Muscle of leg (tissue), 11 donors: ENCODE results near the gene DISC1. TPM values are rescaled to one million over a fixed set of nuclear protein-coding genes. Genes with fewer than 3 reads are reported as not detected.

Experiments
- DNase-seq: peaks from one replicate; pipeline ENCODE4 v3.0.0; 2013
- H3K27ac ChIP-seq: one replicate; pipeline ENCODE4 v1.5.1; 2013; ENCODE audit warnings: mild to moderate bottlenecking, low read length, control low read depth
- H3K27me3 ChIP-seq: one replicate; pipeline ENCODE4 v1.6.1; 2013; ENCODE audit warnings: low read length; ENCODE audit not compliant: control insufficient read depth, insufficient read depth
- H3K36me3 ChIP-seq: one replicate; pipeline ENCODE4 v1.6.1; 2013; ENCODE audit warnings: low read length; ENCODE audit not compliant: control insufficient read depth, insufficient read depth
- H3K4me1 ChIP-seq: one replicate; pipeline ENCODE4 v1.6.1; 2013; ENCODE audit warnings: low read length; ENCODE audit not compliant: control insufficient read depth, insufficient read depth
- H3K4me3 ChIP-seq: one replicate; pipeline ENCODE4 v1.5.1; 2013; ENCODE audit warnings: low read length, control low read depth
- H3K9me3 ChIP-seq: replicated peaks from 2 replicates; pipeline ENCODE4 v1.6.1; 2013; ENCODE audit warnings: low read depth, low read length; ENCODE audit not compliant: control insufficient read depth
- WGBS: methylation state at CpG from one replicate; pipeline ENCODE4 v1.1.5; 2013; ENCODE audit warnings: missing lambda C conversion rate; ENCODE audit not compliant: insufficient coverage; 5-methylcytosine and 5-hydroxymethylcytosine counted together
- polyA plus RNA-seq, 8 donors: library from polyadenylated mRNA; unstranded; fragments of 120-200 nt; gene quantifications; one replicate each; pipeline versions ENCODE4 v1.2.1 to v1.2.3, GENCODE V29; 2013; ENCODE audit warnings: inconsistent platforms in 1 of 8, low replicate concordance in 1 of 8; ENCODE audit not compliant: insufficient read length in 8 of 8, insufficient read depth in 1 of 8
- total RNA-seq: library from RNA; stranded (reverse); fragments of 120-200 nt; gene quantifications from one replicate; pipeline ENCODE4 v1.2.4, GENCODE V29; 2013

Gene DISC1
- total and polyA plus RNA-seq, 9 donors: 4.5 to 10.7 (median 7.3) TPM

GRCh38 chr1:231919239-231919885, 292.8 kb downstream of the DISC1 start:
- no peaks in the 10 kb centered on the region for H3K9me3 ChIP-seq
- DNase-seq: no peak
- WGBS: no CpG with 5 or more reads among the region's 4 CpGs
- H3K27me3 ChIP-seq: no peaks in the 10 kb centered on the region
- H3K27ac ChIP-seq: peak overlapping the region; percentile 36
- peaks cover 12% of the 10 kb centered on the region for H3K4me1 ChIP-seq
- H3K36me3 ChIP-seq: no peaks in the 10 kb centered on the region
- no peak overlapping the region for H3K4me3 ChIP-seq

GRCh38 chr1:231919886-231920285, 293.3 kb downstream of the DISC1 start:
- no CpG with 5 or more reads among the region's 7 CpGs for WGBS
- H3K36me3 ChIP-seq: no peaks in the 10 kb centered on the region
- no peaks in the 10 kb centered on the region for H3K27me3 ChIP-seq
- DNase-seq: no peak
- peak overlapping the region; percentile 36 for H3K27ac ChIP-seq
- no peak overlapping the region for H3K4me3 ChIP-seq
- H3K4me1 ChIP-seq: peaks cover 12% of the 10 kb centered on the region
- no peaks in the 10 kb centered on the region for H3K9me3 ChIP-seq

DNA sequence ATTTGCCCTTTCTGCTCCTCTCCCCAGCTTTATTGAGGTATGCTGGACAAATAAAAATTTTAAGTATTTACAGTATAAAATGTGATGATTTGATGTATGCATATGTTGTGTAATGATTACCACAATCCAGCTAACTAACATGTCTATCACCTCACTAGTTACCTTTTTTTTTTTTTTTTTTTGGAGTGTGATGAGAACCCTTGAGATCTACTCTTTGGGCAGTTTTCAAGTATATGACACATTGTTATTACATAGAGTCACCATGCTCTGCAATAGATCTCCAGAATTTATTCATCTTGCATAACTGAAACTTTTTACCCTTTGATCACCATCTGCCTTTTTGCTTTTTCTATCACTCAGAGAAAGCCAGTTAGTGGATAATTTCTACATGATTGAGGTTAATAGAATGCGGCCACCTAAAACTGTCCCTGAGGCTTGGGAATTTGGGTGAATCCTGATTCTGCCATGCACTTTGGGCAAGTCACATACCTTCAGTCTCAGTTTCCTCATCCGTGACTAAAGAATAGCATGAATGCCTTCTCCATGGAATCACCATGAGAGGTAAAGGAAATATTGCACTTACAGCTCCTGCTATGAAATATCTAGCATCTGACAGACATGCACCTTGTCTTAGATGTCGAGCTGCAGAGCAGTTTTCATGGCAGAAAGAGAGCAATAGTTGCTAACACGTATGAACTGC, 295.2 kb downstream of the DISC1 start:
- WGBS: no CpG with 5 or more reads among the region's 4 CpGs
- no peaks in the 10 kb centered on the region for H3K36me3 ChIP-seq
- no peak overlapping the region for H3K4me3 ChIP-seq
- H3K9me3 ChIP-seq: no peaks in the 10 kb centered on the region
- H3K27ac ChIP-seq: no peak overlapping the region
- DNase-seq: no peak
- H3K27me3 ChIP-seq: no peaks in the 10 kb centered on the region
- peaks cover 12% of the 10 kb centered on the region for H3K4me1 ChIP-seq

GRCh38 chr1:231923491-231924041, 297.0 kb downstream of the DISC1 start:
- Histone ChIP-seq H3K9me3 (no peaks in the 10 kb centered on the region), H3K27ac (peak overlapping the region; percentile 29), H3K4me1 (peaks cover 19% of the 10 kb centered on the region), H3K4me3 (no peak overlapping the region), H3K27me3 (no peaks in the 10 kb centered on the region), H3K36me3 (no peaks in the 10 kb centered on the region)
- 91% methylated on average over 8 of the region's 12 CpGs for WGBS
- no peak for DNase-seq

- peak; percentile 81 for DNase-seq
- Histone ChIP-seq H3K27me3 (no peaks in the 10 kb centered on the region), H3K36me3 (no peaks in the 10 kb centered on the region), H3K9me3 (no peaks in the 10 kb centered on the region), H3K4me1 (peaks cover 19% of the 10 kb centered on the region), H3K4me3 (no peak overlapping the region), H3K27ac (peak overlapping the region; percentile 37)
- WGBS: 72% methylated on average over 7 of the region's 7 CpGs
Observed at GRCh38 chr1:231924180-231924579, 297.6 kb downstream of the DISC1 start.

DNA sequence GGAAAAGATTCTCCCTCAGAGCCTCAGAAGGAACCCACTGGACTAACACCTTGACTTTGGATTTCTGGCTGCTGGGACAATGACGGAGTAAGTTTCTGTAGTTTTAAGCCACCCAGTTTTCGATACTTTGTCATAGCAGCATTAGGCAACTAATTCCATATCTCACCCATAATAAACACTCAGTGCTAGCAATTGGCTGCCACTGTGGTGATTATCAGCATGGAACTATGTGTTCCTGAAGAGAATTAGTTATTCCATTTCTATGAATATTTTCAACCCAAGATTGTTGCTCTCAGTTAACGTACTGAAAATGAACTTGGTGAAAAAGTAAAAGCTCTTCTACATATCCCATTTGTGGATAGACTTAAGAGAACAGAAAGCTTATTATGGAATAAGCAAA, 299.3 kb downstream of the DISC1 start:
- H3K9me3 ChIP-seq: no peaks in the 10 kb centered on the region
- no peaks in the 10 kb centered on the region for H3K27me3 ChIP-seq
- H3K27ac ChIP-seq: no peak overlapping the region
- WGBS: 100% methylated on average over 1 of the region's 3 CpGs
- peaks cover 27% of the 10 kb centered on the region for H3K4me1 ChIP-seq
- H3K4me3 ChIP-seq: no peak overlapping the region
- H3K36me3 ChIP-seq: no peaks in the 10 kb centered on the region
- DNase-seq: no peak

GRCh38 chr1:231926340-231926739, 299.8 kb downstream of the DISC1 start:
- Histone ChIP-seq H3K4me1 (peaks cover 28% of the 10 kb centered on the region), H3K4me3 (no peak overlapping the region), H3K9me3 (no peaks in the 10 kb centered on the region), H3K27ac (no peak overlapping the region), H3K27me3 (no peaks in the 10 kb centered on the region), H3K36me3 (no peaks in the 10 kb centered on the region)
- no CpG with 5 or more reads among the region's 1 CpG for WGBS
- no peak for DNase-seq

GRCh38 chr1:231926933-231927332, 300.3 kb downstream of the DISC1 start:
- Histone ChIP-seq H3K9me3 (peaks cover 3% of the 10 kb centered on the region), H3K27ac (no peak overlapping the region), H3K27me3 (no peaks in the 10 kb centered on the region), H3K4me3 (no peak overlapping the region), H3K4me1 (peaks cover 28% of the 10 kb centered on the region), H3K36me3 (no peaks in the 10 kb centered on the region)
- DNase-seq: no peak
- WGBS: 20% methylated on average over 1 of the region's 2 CpGs

DNA sequence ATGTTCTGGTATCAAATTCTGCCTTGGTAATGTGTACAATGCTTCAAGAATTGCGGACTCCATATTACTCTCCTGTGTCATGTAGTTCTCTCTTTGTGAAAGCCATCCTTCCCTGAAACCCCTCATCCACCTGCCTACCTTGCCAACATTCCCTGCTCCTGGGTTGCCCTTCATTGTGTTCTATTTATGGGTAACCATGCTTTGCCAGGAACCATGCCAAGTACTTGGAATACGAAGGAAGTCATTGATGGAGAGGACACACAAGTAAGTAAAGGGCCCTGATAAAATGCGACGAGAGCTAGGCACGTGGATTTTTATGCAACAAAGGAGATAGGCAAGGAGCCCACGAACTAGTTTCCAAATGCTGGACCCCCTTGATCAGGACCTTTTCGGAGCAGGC, 300.8 kb downstream of the DISC1 start:
- H3K27ac ChIP-seq: no peak overlapping the region
- 86% methylated on average over 7 of the region's 7 CpGs for WGBS
- no peaks in the 10 kb centered on the region for H3K36me3 ChIP-seq
- no peaks in the 10 kb centered on the region for H3K27me3 ChIP-seq
- no peak for DNase-seq
- no peak overlapping the region for H3K4me3 ChIP-seq
- peaks cover 4% of the 10 kb centered on the region for H3K9me3 ChIP-seq
- H3K4me1 ChIP-seq: peaks cover 28% of the 10 kb centered on the region

GRCh38 chr1:231929311-231929710, 302.7 kb downstream of the DISC1 start:
- H3K27me3 ChIP-seq: no peaks in the 10 kb centered on the region
- peak; percentile 60 for DNase-seq
- H3K36me3 ChIP-seq: no peaks in the 10 kb centered on the region
- no peak overlapping the region for H3K4me3 ChIP-seq
- 9% methylated on average over 6 of the region's 8 CpGs for WGBS
- H3K27ac ChIP-seq: peak overlapping the region; percentile 64
- H3K9me3 ChIP-seq: peaks cover 4% of the 10 kb centered on the region
- peaks cover 31% of the 10 kb centered on the region for H3K4me1 ChIP-seq
